Mucosa of rectum (tissue), 2 donors: ENCODE data around the gene JAML.

ENCODE experiments used
- H3K27ac ChIP-seq, 2 donors: one replicate each; pipeline ENCODE4 v1.7.0; 2013; ENCODE audit warnings: inconsistent platforms in 2 of 2, low read depth in 2 of 2, low read length in 2 of 2
- H3K27me3 ChIP-seq, 2 donors: one replicate each; pipeline ENCODE4 v1.7.0; 2013; ENCODE audit warnings: low read length in 2 of 2; ENCODE audit not compliant: control insufficient read depth in 2 of 2, insufficient read depth in 2 of 2
- H3K36me3 ChIP-seq, 2 donors: one replicate each; pipeline ENCODE4 v1.7.0; 2013; ENCODE audit warnings: low read length in 2 of 2; ENCODE audit not compliant: control insufficient read depth in 2 of 2, insufficient read depth in 2 of 2
- H3K4me1 ChIP-seq, 2 donors: one replicate each; pipeline ENCODE4 v1.7.0; 2013; ENCODE audit warnings: low read length in 2 of 2, mild to moderate bottlenecking in 1 of 2; ENCODE audit not compliant: control insufficient read depth in 2 of 2, insufficient read depth in 2 of 2
- H3K4me3 ChIP-seq, 2 donors: one replicate each; pipeline ENCODE4 v1.7.0; 2013; ENCODE audit warnings: low read length in 2 of 2
- H3K9ac ChIP-seq, 2 donors: one replicate each; pipeline ENCODE4 v1.7.0; 2013; ENCODE audit warnings: low read length in 2 of 2, low read depth in 1 of 2, mild to moderate bottlenecking in 1 of 2
- H3K9me3 ChIP-seq, 2 donors: one replicate each; pipeline ENCODE4 v1.7.0; 2013; ENCODE audit warnings: low read length in 2 of 2; ENCODE audit not compliant: control insufficient read depth in 2 of 2
- donor health status: healthy.
- donor health status: Normal muscosa, but diverticular disease.

The JAML gene

DNA sequence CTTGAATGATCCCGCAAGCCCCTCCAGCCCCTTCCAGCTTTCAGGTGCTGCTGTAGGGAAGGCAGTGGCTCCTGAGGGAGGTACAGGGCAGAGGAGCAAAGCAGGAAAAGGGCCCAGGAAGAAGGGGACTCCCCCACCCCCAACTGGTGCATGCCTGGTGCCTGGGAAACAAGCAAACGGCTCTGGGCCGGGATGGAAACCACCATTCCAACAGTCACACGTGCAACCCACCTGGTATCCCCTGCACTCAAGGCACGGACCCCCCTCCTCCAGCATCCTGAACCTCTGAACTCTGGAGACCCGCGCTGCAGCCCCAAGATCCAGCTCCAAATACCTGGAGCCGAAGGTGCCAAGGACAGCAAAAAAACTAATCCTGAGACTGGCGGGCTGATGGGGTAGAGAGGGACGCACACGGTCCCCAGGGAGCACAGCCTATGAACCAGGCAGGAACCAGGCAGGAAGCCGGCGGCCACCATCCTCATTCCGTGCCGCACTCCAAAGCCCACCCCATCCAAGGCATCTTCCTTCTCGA, 72.7 kb downstream of the JAML start:
- Histone ChIP-seq H3K4me3 (peak overlapping the region; percentile 54 to 55), H3K9ac (peak overlapping the region in 1 of 2 donors; percentile 23)

DNA sequence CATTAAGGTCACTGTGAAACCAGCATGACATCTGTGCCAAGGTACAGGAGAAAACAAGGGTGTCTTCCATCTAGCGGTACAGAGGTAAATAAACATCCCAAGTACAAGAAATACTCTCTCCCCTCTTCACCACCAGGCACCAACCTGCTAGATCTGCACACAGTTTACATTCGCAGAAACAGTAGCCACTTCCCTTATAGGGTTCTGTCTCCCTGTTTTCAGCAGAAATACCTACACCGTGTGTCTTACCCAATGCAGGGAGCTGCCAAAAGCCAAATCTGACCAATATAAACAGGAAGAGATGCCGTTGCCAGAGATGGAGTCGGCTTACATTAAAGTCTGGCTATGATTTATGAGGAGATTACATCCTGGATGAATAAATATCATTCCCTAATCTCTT, 73.4 kb downstream of the JAML start:
- H3K27me3 ChIP-seq: peaks cover 59 to 61% of the 10 kb centered on the region in 2 donors
- no peaks in the 10 kb centered on the region for H3K9me3 ChIP-seq
- no peaks in the 10 kb centered on the region for H3K36me3 ChIP-seq
- no peak overlapping the region for H3K4me3 ChIP-seq
- peaks cover 3 to 6% of the 10 kb centered on the region in 2 donors for H3K4me1 ChIP-seq
- H3K9ac ChIP-seq: no peak overlapping the region
- H3K27ac ChIP-seq: no peak overlapping the region

More for the DNA sequence above, 72.7 kb downstream of the JAML start:
- Histone ChIP-seq H3K4me1 (peaks cover 5 to 6% of the 10 kb centered on the region in 2 donors), H3K36me3 (no peaks in the 10 kb centered on the region), H3K9me3 (no peaks in the 10 kb centered on the region), H3K27me3 (peaks cover 62 to 65% of the 10 kb centered on the region in 2 donors), H3K27ac (no peak overlapping the region)

DNA sequence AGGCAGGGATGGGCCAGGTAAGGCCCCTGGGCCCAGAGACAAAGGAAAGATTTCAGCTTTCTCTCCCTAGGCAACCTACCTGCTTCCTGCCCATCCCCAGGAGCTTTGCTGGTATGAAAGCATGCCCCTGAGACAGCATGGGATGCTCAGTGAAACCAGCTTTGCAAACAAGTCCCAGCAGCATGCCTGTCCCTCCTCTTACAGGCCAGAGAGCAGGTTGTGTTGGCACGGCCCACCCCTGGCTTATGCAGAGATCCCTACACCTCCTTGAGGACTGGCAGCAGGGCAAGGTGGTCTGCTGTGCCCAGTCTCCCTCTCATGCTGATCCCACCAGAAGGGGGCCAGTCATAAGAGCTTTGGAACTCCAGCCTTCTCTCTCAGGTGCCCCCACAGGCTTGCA, 75.3 kb downstream of the JAML start:
- Histone ChIP-seq H3K36me3 (no peaks in the 10 kb centered on the region), H3K27me3 (peaks cover 45 to 47% of the 10 kb centered on the region in 2 donors), H3K4me3 (no peak overlapping the region), H3K9ac (no peak overlapping the region), H3K9me3 (no peaks in the 10 kb centered on the region), H3K4me1 (peaks cover 3 to 11% of the 10 kb centered on the region in 2 donors), H3K27ac (no peak overlapping the region)

DNA sequence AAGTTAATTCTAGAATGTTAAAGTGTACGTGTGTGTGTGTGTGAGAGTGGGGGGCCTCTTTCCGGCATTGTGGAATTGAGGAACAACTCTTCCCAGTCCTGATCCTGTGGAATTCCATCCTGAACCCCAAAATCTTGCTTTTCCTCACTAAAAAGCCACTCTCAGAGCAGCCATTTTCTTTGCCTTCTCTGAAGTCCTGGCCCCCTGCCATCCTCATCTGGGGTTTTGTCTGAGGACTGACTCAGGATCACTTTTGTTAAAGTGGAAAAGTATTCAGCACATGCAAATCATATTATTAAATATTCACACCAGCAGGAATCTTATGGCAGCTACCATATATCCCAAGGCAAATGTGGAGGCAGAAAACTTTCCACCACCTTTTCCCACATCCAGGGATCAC, 76.0 kb downstream of the JAML start:
- no peaks in the 10 kb centered on the region for H3K36me3 ChIP-seq
- peaks cover 41 to 43% of the 10 kb centered on the region in 2 donors for H3K27me3 ChIP-seq
- no peak overlapping the region for H3K27ac ChIP-seq
- no peak overlapping the region for H3K9ac ChIP-seq
- H3K4me3 ChIP-seq: no peak overlapping the region
- no peaks in the 10 kb centered on the region for H3K9me3 ChIP-seq
- peaks cover 3 to 11% of the 10 kb centered on the region in 2 donors for H3K4me1 ChIP-seq

DNA sequence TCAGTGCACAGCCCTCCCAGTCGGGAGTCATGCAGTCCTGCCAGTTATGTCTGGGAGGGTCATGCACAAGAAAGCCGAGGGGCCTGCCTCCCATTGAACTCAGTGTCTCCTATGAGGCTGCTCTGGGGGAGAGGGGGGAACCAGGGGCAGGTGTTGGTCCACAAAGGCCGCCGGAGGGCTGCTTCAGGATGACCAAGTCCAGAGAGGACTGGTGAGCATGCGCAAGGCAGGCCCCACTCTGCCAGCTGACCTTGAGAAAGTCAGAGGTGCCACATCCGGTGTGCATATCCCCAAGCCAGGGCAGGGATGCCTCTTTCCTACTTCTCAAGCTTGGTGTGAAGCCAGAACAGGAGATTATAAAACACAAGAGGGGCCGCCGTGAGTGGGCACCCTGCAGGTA, 76.6 kb downstream of the JAML start:
- Histone ChIP-seq H3K4me3 (no peak overlapping the region), H3K27me3 (peaks cover 36 to 43% of the 10 kb centered on the region in 2 donors), H3K36me3 (no peaks in the 10 kb centered on the region), H3K9ac (no peak overlapping the region), H3K9me3 (no peaks in the 10 kb centered on the region), H3K4me1 (peaks cover 3 to 11% of the 10 kb centered on the region in 2 donors), H3K27ac (no peak overlapping the region)

DNA sequence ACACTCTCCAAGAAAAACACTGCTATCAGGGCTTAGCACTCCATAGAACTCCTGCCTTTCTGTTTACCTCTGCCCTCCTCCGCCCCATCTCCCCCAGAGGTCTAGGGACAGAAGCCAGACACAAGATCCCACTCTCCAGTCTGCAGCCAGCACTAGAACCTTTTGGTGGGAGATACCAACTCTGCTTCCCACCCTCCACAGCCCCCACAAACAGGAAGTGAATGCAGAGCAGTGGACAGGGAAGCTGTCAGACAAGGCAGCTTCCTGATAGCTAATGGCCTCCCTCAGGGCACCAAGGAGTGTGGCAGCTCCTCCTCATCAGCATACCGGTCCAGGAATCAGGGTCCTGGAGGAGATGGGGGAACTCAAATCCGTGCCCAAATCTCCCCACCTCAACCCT, 77.3 kb downstream of the JAML start:
- Histone ChIP-seq H3K4me3 (no peak overlapping the region), H3K27ac (no peak overlapping the region), H3K9ac (no peak overlapping the region), H3K27me3 (peaks cover 41% of the 10 kb centered on the region in 2 donors), H3K4me1 (peaks cover 0 to 11% of the 10 kb centered on the region in 2 donors), H3K9me3 (no peaks in the 10 kb centered on the region), H3K36me3 (no peaks in the 10 kb centered on the region)

DNA sequence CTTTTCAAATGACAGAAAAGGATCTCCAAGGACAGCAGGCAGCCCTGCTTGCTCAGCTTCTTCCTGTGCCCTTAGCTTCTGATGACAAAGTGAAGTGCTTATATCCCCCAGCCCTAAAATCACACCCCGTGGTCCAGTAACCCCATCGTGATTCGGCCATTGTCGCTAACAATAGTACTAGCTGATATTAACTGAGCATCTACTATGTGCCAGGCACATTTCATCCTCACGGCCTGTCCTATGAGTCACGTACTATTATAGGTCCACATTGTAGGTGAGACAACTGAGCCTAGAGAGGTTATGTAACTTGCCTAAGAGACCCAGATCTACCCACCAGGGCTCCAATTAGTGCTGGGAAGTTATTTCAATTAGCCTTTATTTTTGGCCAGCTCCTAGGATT, 78.3 kb downstream of the JAML start:
- Histone ChIP-seq H3K27me3 (peaks cover 33 to 34% of the 10 kb centered on the region in 2 donors), H3K9ac (no peak overlapping the region), H3K36me3 (no peaks in the 10 kb centered on the region), H3K9me3 (no peaks in the 10 kb centered on the region), H3K27ac (no peak overlapping the region), H3K4me1 (peaks cover 0 to 5% of the 10 kb centered on the region in 2 donors), H3K4me3 (no peak overlapping the region)

DNA sequence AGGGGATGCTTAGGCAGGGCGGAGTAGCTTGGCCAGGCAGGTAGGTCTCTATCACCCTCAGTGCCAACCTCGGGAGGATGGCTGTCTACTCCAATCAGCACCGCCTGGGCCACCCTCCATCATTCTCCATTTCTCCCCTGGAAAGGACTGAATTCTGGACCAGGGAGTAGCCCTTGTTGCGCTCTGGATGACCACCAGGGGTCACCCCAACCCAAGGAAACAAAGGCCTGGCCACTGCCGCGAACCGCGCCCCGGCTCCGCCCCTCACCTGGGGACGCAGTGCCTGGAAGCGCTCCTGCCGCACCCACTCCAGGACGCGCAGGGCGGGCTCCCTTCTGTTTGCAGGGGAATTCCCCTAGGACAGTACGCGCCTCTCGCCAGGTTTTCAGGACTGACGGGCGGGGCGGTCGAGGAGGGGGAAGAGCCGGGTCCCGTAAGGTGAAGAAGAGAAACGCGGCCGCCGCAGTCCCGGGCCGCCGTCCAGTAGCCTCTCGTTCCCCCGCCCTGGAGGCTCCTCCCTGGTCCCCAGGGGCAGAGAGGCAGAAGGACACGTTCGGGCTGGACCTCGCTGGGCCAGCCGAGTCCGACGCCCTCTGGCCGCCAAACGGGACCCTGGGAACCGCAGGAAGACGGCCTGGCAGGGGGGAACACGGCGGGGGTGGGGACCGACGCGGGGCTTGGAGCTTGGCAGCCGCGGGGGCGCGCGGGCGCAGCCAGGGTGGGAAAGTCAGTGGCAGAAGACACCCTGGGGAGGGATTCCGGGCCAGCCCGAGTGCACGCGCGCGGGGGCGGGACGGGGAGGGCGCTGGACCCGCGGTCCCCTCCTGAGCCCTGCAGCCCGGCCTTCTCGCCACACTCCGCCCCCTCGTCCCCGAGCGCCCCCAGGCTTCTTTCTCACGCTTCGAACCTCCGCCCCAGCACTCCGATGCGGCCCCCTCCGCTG, 79.3 kb downstream of the JAML start:
- no peaks in the 10 kb centered on the region for H3K9me3 ChIP-seq
- H3K27ac ChIP-seq: no peak overlapping the region
- peaks cover 27 to 33% of the 10 kb centered on the region in 2 donors for H3K27me3 ChIP-seq

DNA sequence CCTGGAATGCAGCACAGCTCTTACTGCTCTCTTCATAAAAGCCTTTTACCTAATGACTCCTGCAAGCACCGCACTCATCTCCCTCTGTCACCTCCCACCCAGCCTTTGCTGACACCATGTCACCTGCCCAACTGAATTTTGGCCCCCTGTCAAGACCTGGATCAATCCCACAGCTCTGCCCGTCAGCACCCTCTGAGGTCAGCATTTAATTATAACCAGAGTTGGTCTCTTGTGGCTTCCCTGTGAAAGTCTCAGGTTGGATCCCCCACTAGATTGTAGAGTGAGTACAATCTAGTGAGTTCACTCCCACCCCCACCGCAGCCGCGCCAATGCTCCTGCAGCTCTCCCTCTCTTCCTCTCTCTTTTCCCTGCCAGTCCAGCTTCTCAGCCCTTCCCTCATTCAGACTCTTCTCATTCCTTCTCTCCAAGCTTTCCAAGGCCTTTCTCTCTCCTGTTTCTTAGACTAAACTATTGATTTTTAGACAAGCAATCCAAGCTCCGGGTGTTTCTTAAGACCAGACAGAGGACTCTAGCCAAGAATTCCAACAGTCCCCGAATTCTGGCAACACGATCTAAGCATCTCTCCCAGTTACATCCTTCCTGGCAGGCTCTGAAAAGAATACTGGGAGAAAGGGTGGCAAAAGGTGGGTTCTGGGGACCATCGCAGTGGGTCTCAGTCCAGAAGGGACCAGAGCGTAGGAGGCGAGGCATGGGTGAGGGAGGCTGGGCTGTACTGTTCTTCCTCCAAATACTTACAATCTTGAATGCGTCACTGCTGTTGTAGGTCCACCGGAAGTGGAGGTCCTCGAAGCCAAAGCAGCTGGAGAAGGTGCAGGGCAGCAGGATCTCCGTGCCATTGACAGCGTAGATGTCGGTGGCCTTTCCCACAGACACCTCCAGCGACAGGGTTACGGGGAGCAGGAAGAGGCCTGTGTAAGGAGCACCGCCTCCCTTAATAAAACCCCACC, 80.2 kb downstream of the JAML start:
- H3K27me3 ChIP-seq: peaks cover 20 to 31% of the 10 kb centered on the region in 2 donors
- H3K27ac ChIP-seq: no peak overlapping the region
- H3K9ac ChIP-seq: no peak overlapping the region
- peaks cover 0 to 5% of the 10 kb centered on the region in 2 donors for H3K4me1 ChIP-seq
- H3K36me3 ChIP-seq: no peaks in the 10 kb centered on the region
- no peak overlapping the region for H3K4me3 ChIP-seq
- H3K9me3 ChIP-seq: no peaks in the 10 kb centered on the region

More for the DNA sequence above, 79.3 kb downstream of the JAML start:
- Histone ChIP-seq H3K4me1 (peaks cover 0 to 5% of the 10 kb centered on the region in 2 donors), H3K9ac (peak overlapping the region in 1 of 2 donors; percentile 54), H3K4me3 (peak overlapping the region; percentile 67), H3K36me3 (no peaks in the 10 kb centered on the region)
